ENCODE data around the gene GZMM.

DNA sequence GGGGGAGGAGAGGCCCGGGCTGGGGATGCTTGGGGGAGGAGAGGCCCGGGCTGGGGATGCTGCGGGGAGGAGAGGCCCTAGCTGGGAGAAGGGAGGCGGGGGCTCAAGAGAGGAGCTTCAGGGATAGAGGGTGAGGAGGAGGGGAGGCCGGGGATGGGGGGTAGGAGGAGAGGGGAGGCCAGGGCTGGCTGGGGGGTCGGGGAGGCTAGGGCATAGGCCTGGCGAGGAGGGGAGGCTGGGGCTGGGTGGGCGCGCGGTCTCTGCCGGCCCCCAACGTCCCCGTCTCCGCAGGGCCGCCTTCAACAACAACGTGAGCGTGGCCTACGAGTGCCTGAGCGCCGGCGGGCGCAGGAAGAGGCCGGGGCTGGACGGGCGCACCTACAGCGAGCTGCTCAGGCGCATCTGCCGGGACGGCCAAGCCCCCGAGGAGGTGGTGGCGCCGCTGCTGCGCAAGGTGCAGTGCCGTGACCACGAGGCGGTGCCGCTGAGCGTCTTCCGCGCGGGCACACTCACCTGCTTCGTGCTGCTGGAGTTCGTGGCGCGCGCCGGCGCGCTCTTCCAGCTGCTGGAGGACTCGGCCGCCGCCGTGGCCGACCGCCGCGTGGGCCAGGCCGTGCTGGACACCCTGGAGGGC lies 25.1 kb upstream of the GZMM start:
- TF ChIP-seq, protein P1, sequence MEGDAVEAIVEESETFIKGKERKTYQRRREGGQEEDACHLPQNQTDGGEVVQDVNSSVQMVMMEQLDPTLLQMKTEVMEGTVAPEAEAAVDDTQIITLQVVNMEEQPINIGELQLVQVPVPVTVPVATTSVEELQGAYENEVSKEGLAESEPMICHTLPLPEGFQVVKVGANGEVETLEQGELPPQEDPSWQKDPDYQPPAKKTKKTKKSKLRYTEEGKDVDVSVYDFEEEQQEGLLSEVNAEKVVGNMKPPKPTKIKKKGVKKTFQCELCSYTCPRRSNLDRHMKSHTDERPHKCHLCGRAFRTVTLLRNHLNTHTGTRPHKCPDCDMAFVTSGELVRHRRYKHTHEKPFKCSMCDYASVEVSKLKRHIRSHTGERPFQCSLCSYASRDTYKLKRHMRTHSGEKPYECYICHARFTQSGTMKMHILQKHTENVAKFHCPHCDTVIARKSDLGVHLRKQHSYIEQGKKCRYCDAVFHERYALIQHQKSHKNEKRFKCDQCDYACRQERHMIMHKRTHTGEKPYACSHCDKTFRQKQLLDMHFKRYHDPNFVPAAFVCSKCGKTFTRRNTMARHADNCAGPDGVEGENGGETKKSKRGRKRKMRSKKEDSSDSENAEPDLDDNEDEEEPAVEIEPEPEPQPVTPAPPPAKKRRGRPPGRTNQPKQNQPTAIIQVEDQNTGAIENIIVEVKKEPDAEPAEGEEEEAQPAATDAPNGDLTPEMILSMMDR (IDR thresholded peaks at IDR 0.05): no peak
- TF ChIP-seq POLR2A (IDR thresholded peaks at IDR 0.05): no peak
